ENCODE results near the gene ABCG1.
A peak's percentile ranks its signal among the peaks of the same experiment; 100 is the strongest.

Gene ABCG1

GRCh38 chr21:42319376-42319775 lies 100.4 kb downstream of the ABCG1 start:
- TF ChIP-seq CTCF (IDR thresholded peaks at IDR 0.05; ENCODE audit: insufficient read depth, low read depth, low read length, missing control alignments), result no peak
- peak; percentile 20 for DNase-seq (ENCODE audit: low read depth)
- H3K4me3 ChIP-seq (ENCODE audit: low read depth, low read length), result no peak overlapping the region

- H3K4me3 ChIP-seq (ENCODE audit: low read depth, low read length), result no peak overlapping the region
- DNase-seq (ENCODE audit: low read depth), result no peak
- no peak for TF ChIP-seq CTCF (IDR thresholded peaks at IDR 0.05; ENCODE audit: insufficient read depth, low read depth, low read length, missing control alignments)
Measured at GRCh38 chr21:42319851-42320572, 101.1 kb downstream of the ABCG1 start.

GRCh38 chr21:42320791-42321190 lies 101.9 kb downstream of the ABCG1 start:
- no peak overlapping the region for H3K4me3 ChIP-seq (ENCODE audit: low read depth, low read length)
- no peak for DNase-seq (ENCODE audit: low read depth)
- no peak for TF ChIP-seq CTCF (IDR thresholded peaks at IDR 0.05; ENCODE audit: insufficient read depth, low read depth, low read length, missing control alignments)

GRCh38 chr21:42321231-42321630 lies 102.3 kb downstream of the ABCG1 start:
- no peak for DNase-seq (ENCODE audit: low read depth)
- TF ChIP-seq CTCF (IDR thresholded peaks at IDR 0.05; ENCODE audit: insufficient read depth, low read depth, low read length, missing control alignments), result no peak
- no peak overlapping the region for H3K4me3 ChIP-seq (ENCODE audit: low read depth, low read length)

GRCh38 chr21:42321845-42322244 lies 102.9 kb downstream of the ABCG1 start:
- H3K4me3 ChIP-seq (ENCODE audit: low read depth, low read length), result no peak overlapping the region
- no peak for TF ChIP-seq CTCF (IDR thresholded peaks at IDR 0.05; ENCODE audit: insufficient read depth, low read depth, low read length, missing control alignments)
- DNase-seq (ENCODE audit: low read depth), result no peak

GRCh38 chr21:42324896-42325295 lies 106.0 kb downstream of the ABCG1 start:
- DNase-seq (ENCODE audit: low read depth), result no peak
- no peak for TF ChIP-seq CTCF (IDR thresholded peaks at IDR 0.05; ENCODE audit: insufficient read depth, low read depth, low read length, missing control alignments)
- no peak overlapping the region for H3K4me3 ChIP-seq (ENCODE audit: low read depth, low read length)

Measured in GM12865 (cell line).